ENCODE results near the gene ZNF662.

- TF ChIP-seq POLR2A (IDR thresholded peaks at IDR 0.05) (no peak), CTCF (IDR thresholded peaks at IDR 0.05) (no peak)
Measured at GRCh38 chr3:42877881-42878280, 28.1 kb upstream of the ZNF662 start.

Measured in testis (tissue), 2 donors.